A549 (cell line): ENCODE results near the gene C5orf24.

Experiments used
- CHD2 ChIP-seq: fragments of 150-350 bp; IDR thresholded peaks from 2 replicates; pipeline ENCODE4 v1.6.1; 2014; ENCODE audit warnings: low read length; ENCODE audit not compliant: partially characterized antibody
- ELK1 ChIP-seq: fragments of 150-350 bp; IDR thresholded peaks from 2 replicates; pipeline ENCODE4 v1.6.1; 2014; ENCODE audit warnings: low read depth, mild to moderate bottlenecking, low read length
- EP300 ChIP-seq, 2 experiments: fragments of >200 bp; sonication (Bioruptor Twin); formaldehyde crosslinking; IDR thresholded peaks; 2 replicates in 1 of 2; 3 replicates in 1 of 2; pipeline ENCODE4 v1.6.1; 2016 to 2017
- MAX ChIP-seq: IDR thresholded peaks from 2 replicates; pipeline ENCODE4 v1.6.1; 2012
- POLR2A ChIP-seq: IDR thresholded peaks from 2 replicates; pipeline ENCODE4 v1.6.1; 2012; ENCODE audit warnings: mild to moderate bottlenecking, low read length
- POLR2AphosphoS2 ChIP-seq: conservative IDR thresholded peaks from 2 replicates; pipeline ENCODE4 v1.6.1; 2012; ENCODE audit warnings: low read length, improper control_type of control experiment, inconsistent platforms
- RAD21 ChIP-seq, 2 experiments: fragments of >200 bp in 1 of 2; sonication (Bioruptor Twin) in 1 of 2; formaldehyde crosslinking in 1 of 2; IDR thresholded peaks in 1 of 2; conservative IDR thresholded peaks in 1 of 2; 2 replicates in 1 of 2; 3 replicates in 1 of 2; pipeline ENCODE4 v1.6.1; 2012 to 2018; ENCODE audit warnings: inconsistent platforms in 1 of 2
- SREBF2 ChIP-seq: fragments of 450-650 bp; IDR thresholded peaks from 2 replicates; pipeline ENCODE4 v1.6.1; 2014; ENCODE audit warnings: mild to moderate bottlenecking, moderate library complexity
- TF ChIP-seq, protein P1 (sequence below): fragments of 450-650 bp; IDR thresholded peaks from 2 replicates; pipeline ENCODE4 v1.6.1; 2014; ENCODE audit warnings: antibody characterized with exemption
- TF ChIP-seq, protein P2 (sequence below): fragments of >200 bp; sonication (Bioruptor Twin); formaldehyde crosslinking; IDR thresholded peaks from 3 replicates; pipeline ENCODE4 v1.5.1; 2016

- no peak for TF ChIP-seq POLR2A
- TF ChIP-seq, protein P1, sequence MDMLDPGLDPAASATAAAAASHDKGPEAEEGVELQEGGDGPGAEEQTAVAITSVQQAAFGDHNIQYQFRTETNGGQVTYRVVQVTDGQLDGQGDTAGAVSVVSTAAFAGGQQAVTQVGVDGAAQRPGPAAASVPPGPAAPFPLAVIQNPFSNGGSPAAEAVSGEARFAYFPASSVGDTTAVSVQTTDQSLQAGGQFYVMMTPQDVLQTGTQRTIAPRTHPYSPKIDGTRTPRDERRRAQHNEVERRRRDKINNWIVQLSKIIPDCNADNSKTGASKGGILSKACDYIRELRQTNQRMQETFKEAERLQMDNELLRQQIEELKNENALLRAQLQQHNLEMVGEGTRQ: no peak
- TF ChIP-seq, protein P2, sequence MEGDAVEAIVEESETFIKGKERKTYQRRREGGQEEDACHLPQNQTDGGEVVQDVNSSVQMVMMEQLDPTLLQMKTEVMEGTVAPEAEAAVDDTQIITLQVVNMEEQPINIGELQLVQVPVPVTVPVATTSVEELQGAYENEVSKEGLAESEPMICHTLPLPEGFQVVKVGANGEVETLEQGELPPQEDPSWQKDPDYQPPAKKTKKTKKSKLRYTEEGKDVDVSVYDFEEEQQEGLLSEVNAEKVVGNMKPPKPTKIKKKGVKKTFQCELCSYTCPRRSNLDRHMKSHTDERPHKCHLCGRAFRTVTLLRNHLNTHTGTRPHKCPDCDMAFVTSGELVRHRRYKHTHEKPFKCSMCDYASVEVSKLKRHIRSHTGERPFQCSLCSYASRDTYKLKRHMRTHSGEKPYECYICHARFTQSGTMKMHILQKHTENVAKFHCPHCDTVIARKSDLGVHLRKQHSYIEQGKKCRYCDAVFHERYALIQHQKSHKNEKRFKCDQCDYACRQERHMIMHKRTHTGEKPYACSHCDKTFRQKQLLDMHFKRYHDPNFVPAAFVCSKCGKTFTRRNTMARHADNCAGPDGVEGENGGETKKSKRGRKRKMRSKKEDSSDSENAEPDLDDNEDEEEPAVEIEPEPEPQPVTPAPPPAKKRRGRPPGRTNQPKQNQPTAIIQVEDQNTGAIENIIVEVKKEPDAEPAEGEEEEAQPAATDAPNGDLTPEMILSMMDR: no peak
- no peak for TF ChIP-seq MAX
- no peak for TF ChIP-seq EP300 (IDR thresholded peaks at IDR 0.05)
- TF ChIP-seq CHD2: no peak
- no peak for TF ChIP-seq SREBF2
- no peak for TF ChIP-seq ELK1
- no peak for TF ChIP-seq RAD21 (conservative IDR thresholded peaks at IDR 0.05 in 1 of 2, IDR thresholded peaks at IDR 0.05 in 1 of 2)
- TF ChIP-seq POLR2AphosphoS2: no peak
These were observed 10.1 kb upstream of the C5orf24 start for GRCh38 chr5:134835623-134836022.
